IPS DF 6.9 (cell line): Measurements from ENCODE around the gene NCBP2.

ENCODE experiments used
- DNase-seq: peaks from one replicate; pipeline ENCODE4 v3.0.0-alpha.2; 2013; ENCODE audit warnings: low read depth, low spot score
- H3K27ac ChIP-seq: one replicate; pipeline ENCODE4 v1.5.1; 2013; ENCODE audit warnings: low read length, control low read depth
- H3K27me3 ChIP-seq: 2 replicates; pipeline ENCODE4 v1.6.1; 2013; ENCODE audit warnings: mild to moderate bottlenecking, low read length; ENCODE audit not compliant: control insufficient read depth, insufficient read depth
- H3K36me3 ChIP-seq: 2 replicates; pipeline ENCODE4 v1.6.1; 2013; ENCODE audit warnings: low read length; ENCODE audit not compliant: control insufficient read depth, insufficient read depth
- H3K4me1 ChIP-seq: 2 replicates; pipeline ENCODE4 v1.6.1; 2013; ENCODE audit warnings: low read length; ENCODE audit not compliant: control insufficient read depth, insufficient read depth
- H3K4me3 ChIP-seq: 2 replicates; pipeline ENCODE4 v1.5.1; 2013; ENCODE audit warnings: mild to moderate bottlenecking, low read length
- H3K9me3 ChIP-seq: 2 replicates; pipeline ENCODE4 v1.6.1; 2013; ENCODE audit warnings: low read length, inconsistent platforms; ENCODE audit not compliant: control insufficient read depth, insufficient read depth
- WGBS: extraction: QIAGEN DNeasy Blood & Tissue Kit; methylation state at CpG from one replicate; pipeline ENCODE4 v1.1.7; 2013; ENCODE audit warnings: mixed read lengths, missing lambda C conversion rate; ENCODE audit not compliant: insufficient read length, insufficient coverage; 5-methylcytosine and 5-hydroxymethylcytosine counted together

Gene NCBP2

DNA sequence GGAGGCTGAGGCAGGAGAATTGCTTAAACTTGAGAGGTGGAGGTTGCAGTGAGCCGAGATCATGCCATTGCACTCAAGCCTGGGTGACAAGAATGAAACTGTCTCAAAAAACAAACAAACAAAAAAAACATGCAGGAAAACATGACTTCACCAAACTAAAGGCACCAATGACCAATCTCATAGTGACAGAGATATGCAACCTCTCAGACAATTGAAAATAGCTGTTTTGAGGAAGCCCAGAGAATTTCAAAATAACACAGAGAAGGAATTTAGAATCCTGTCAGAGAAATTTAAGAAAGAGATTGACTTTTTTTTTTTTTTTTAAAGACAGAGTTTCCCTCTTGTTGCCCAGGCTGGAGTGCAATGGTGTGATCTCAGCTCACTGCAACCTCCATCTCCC, 26.1 kb downstream of the NCBP2 start:
- no peaks in the 10 kb centered on the region for H3K36me3 ChIP-seq
- H3K4me3 ChIP-seq: no peak overlapping the region
- DNase-seq: no peak
- no peaks in the 10 kb centered on the region for H3K27me3 ChIP-seq
- no peak overlapping the region for H3K27ac ChIP-seq
- no peaks in the 10 kb centered on the region for H3K4me1 ChIP-seq
- no CpG with 5 or more reads among the region's 1 CpG for WGBS
- no peaks in the 10 kb centered on the region for H3K9me3 ChIP-seq

DNA sequence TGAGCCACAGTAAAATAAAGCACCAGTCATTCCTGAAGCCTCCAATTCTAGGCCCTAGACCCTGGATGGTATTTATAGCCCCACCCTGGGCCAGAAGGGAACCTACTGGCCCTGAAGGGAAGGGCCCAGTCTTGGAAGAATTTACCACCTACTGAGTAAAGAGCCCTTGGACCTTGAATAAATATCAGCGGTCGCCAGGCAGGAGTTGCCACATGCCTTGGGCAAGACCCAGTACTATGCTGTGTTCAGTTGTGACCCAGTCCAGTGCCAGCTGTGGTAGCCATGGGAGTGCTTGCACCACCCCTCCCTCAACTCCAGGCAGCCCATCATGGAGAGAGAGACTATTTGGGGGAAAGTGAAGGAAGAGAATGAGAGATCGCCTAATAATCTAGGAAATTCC, 27.0 kb downstream of the NCBP2 start:
- no peak overlapping the region for H3K4me3 ChIP-seq
- no peaks in the 10 kb centered on the region for H3K4me1 ChIP-seq
- H3K36me3 ChIP-seq: no peaks in the 10 kb centered on the region
- no CpG with 5 or more reads among the region's 3 CpGs for WGBS
- DNase-seq: no peak
- no peaks in the 10 kb centered on the region for H3K9me3 ChIP-seq
- H3K27ac ChIP-seq: no peak overlapping the region
- no peaks in the 10 kb centered on the region for H3K27me3 ChIP-seq

DNA sequence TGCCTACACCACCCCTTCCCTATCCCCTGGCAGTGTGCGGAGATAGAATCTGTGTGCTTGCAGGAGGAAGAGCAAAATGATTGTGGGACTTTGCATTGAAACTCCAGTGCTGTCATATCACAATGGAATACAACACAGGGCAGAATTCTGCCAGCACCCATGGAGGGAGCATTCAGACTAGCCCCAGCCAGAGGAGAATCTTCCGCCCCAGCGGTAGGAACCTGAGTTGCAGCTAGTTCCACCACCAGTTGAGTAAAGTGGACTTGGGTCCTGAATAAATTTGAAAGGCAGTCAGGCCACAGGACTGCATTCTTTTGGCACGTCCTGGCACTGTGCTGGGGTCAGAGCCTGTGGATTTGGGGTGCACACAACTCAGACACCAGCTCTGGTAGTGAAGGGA, 27.5 kb downstream of the NCBP2 start:
- H3K4me1 ChIP-seq: no peaks in the 10 kb centered on the region
- no peak for DNase-seq
- no peaks in the 10 kb centered on the region for H3K36me3 ChIP-seq
- WGBS: no CpG with 5 or more reads among the region's 4 CpGs
- no peak overlapping the region for H3K27ac ChIP-seq
- H3K27me3 ChIP-seq: no peaks in the 10 kb centered on the region
- no peak overlapping the region for H3K4me3 ChIP-seq
- no peaks in the 10 kb centered on the region for H3K9me3 ChIP-seq

DNA sequence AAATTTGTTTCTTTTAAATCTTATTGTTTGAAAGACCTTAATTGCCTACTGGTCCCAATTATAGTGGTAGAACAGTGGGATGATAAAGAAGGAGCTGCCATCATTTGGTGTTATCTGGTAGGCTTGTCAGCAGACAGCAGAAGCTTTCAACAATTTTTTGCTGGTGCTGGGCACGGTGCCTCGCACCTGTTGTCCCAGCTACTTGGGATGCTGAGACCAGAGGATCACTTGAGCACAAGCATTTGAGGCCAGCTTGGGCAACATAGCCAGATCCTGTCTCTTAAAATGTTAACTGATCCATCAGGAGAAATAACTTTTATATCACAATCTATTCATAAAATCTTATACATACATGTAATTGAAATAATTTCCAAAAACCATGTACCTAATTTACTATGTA, 38.6 kb downstream of the NCBP2 start:
- no peak for DNase-seq
- Histone ChIP-seq H3K27ac (no peak overlapping the region), H3K9me3 (no peaks in the 10 kb centered on the region), H3K4me1 (no peaks in the 10 kb centered on the region), H3K4me3 (no peak overlapping the region), H3K36me3 (peaks cover 9% of the 10 kb centered on the region; the same call in 1 of the 2 replicates), H3K27me3 (no peaks in the 10 kb centered on the region)
- no CpG with 5 or more reads among the region's 2 CpGs for WGBS

DNA sequence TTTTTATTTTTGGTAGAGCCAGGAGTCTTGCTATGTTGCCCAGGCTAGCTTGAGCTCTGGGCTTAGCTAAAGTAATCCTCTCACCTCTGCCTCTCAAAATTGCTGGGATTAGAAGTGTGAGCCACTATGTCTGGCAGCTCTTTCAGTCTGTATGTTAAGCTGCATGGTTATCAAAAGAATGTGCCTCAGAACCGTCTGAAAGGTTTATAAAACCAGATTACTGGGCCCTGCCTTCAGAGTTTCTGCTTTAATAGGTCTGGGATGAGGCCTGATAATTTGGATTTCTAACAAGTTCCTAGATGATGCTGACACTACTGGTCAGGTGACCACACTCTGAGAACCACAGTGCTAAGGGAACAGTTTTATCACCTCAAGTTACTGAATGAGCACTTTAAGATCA, 40.0 kb downstream of the NCBP2 start:
- Histone ChIP-seq H3K27me3 (no peaks in the 10 kb centered on the region), H3K27ac (no peak overlapping the region), H3K4me1 (no peaks in the 10 kb centered on the region), H3K36me3 (peaks cover 9% of the 10 kb centered on the region; the same call in 1 of the 2 replicates), H3K4me3 (no peak overlapping the region), H3K9me3 (no peaks in the 10 kb centered on the region)
- WGBS: no CpG with 5 or more reads among the region's 1 CpG
- no peak for DNase-seq

DNA sequence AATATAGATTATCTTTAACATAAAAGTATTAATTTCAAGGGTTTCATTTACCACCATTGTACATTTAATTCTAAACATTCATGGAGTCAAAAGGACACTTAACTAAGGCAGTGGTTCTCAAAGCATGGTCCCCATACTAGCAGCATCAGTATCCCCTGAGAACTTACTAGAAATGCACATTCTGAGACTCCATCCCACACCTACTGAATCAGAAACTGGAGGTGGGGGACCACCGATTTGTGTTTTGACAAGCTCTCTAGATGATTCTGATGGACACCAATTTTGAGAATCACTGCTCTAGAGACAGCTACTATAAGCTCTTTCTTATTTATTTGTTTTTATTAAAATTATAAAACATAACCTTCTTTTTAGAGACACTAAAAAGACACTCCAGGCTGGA, 40.6 kb downstream of the NCBP2 start:
- no peak overlapping the region for H3K4me3 ChIP-seq
- H3K27ac ChIP-seq: no peak overlapping the region
- no peaks in the 10 kb centered on the region for H3K9me3 ChIP-seq
- H3K36me3 ChIP-seq: peaks cover 9% of the 10 kb centered on the region; the same call in 1 of the 2 replicates
- no peaks in the 10 kb centered on the region for H3K4me1 ChIP-seq
- WGBS: no CpG with 5 or more reads among the region's 1 CpG
- H3K27me3 ChIP-seq: no peaks in the 10 kb centered on the region
- no peak for DNase-seq

DNA sequence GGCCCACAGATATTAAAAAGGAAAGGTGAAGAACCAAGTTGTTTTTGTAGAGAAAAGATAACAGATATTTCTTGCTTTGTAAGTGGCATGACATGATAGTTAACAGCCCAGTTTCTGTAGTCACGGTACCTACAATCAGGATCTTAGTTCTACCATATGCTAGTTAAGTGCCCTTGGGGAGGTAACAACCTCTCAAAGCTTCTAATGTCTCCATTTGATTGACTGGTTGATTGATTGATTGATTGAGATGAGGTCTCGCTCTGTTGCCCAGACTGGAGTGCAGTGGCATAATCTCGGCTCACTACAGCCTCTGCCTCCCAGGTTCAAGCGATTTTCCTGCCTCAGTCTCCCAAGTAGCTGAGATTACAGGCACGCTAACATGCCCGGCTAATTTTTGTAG, 46.1 kb downstream of the NCBP2 start:
- WGBS: no CpG with 5 or more reads among the region's 6 CpGs
- Histone ChIP-seq H3K27me3 (no peaks in the 10 kb centered on the region), H3K36me3 (no peaks in the 10 kb centered on the region; the same call in 1 of the 2 replicates), H3K9me3 (no peaks in the 10 kb centered on the region), H3K27ac (no peak overlapping the region), H3K4me3 (no peak overlapping the region), H3K4me1 (no peaks in the 10 kb centered on the region; the same call in 1 of the 2 replicates)
- DNase-seq: no peak

DNA sequence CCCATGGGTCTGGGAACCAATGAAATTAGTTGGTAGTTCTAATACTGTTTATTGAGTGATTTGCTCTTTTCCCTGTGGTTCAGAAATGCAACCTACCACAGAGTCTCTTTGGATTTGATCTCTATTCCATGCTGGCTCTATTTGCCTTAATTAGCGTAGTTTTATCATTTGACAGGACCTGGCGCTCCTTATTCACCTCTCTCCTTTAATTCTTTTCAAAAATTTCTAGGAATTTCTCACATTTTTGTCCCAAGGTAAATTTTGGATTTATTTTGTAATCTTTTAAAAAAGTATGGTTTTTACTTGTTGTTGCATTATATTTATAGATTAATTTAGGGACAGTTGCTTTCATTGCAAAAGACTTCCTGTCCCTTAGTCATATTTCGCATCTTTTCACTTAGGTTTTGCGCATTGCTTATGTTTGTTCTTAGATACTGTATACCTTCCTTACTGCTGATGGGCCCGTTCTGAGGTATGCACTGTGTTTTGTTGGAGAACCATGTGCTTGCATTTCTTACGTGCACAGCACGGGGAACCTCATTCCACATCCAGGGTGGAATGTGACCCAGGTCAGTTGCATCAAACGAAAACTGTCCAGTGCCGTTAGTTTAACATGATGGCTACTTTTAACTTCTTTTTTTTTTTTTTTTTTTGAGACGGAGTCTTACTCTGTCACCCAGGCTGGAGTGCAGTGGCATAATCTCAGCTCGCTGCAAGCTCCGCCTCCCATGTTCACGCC, 47.6 kb downstream of the NCBP2 start:
- DNase-seq: no peak
- WGBS: no CpG with 5 or more reads among the region's 13 CpGs
- no peaks in the 10 kb centered on the region; the same call in 1 of the 2 replicates for H3K36me3 ChIP-seq

DNA sequence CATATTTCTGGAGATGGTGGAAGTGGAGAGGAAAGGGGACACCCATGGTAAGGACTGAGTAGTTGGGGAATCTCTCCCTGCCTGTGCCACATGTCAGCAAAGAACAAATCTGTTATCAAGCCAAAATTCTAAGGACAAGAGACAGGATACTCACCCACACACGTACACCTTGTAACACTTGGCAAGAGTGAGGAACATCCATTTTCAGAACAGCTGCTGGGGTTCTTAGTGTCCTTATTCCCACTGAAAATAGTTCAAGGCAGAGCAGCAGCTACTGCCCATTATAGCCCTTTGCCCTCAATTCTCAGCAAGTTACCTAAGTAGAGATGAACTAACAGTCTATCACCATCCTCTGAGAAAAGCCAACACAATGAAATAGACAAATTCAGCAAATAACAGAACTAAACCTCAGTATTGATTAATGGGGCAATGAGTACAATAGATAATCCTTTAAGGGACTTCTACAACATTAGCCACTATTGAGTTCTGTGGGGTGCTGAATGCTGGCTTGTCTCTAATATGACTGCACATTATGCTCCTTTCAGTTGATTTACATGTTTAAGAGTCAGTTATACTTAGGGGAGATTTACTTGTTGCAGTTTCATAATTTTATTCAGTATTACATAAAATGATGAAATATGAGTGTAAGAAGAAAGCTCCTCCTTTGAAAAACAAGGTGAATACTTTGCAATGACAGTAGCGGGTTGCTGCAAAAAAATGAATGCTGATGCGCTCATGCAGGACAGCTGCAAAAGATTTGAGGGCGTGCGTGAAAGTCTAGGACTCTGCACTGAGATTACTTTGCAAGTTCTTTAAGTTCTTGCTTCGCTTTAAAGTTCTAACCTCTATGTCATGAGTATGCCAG, 52.3 kb downstream of the NCBP2 start:
- no peaks in the 10 kb centered on the region; the same call in 1 of the 2 replicates for H3K36me3 ChIP-seq
- no peak for DNase-seq
- H3K27ac ChIP-seq: no peak overlapping the region
- no peak overlapping the region for H3K4me3 ChIP-seq
- no CpG with 5 or more reads among the region's 6 CpGs for WGBS
- no peaks in the 10 kb centered on the region for H3K9me3 ChIP-seq
- H3K4me1 ChIP-seq: no peaks in the 10 kb centered on the region; the same call in 1 of the 2 replicates
- no peaks in the 10 kb centered on the region for H3K27me3 ChIP-seq

More for the DNA sequence above, 47.6 kb downstream of the NCBP2 start:
- Histone ChIP-seq H3K27me3 (no peaks in the 10 kb centered on the region), H3K4me3 (no peak overlapping the region), H3K9me3 (no peaks in the 10 kb centered on the region), H3K4me1 (no peaks in the 10 kb centered on the region; the same call in 1 of the 2 replicates), H3K27ac (no peak overlapping the region)

DNA sequence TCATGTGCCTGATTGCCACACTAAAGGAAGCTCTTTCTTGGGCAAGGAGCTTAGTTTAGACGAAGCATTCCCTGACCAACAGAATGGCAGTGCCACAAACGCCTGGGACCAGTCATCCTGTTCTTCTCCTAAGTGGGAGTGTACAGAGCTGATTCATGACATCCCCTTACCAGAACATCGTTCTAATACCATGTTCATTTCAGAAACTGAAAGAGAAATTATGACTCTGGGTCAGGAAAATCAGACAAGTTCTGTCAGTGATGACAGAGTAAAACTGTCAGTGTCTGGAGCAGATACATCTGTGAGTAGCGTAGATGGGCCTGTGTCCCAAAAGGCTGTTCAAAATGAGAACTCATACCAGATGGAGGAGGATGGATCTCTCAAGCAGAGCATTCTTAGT, 56.2 kb downstream of the NCBP2 start:
- Histone ChIP-seq H3K27me3 (no peaks in the 10 kb centered on the region), H3K4me1 (no peaks in the 10 kb centered on the region), H3K27ac (no peak overlapping the region), H3K36me3 (no peaks in the 10 kb centered on the region), H3K9me3 (no peaks in the 10 kb centered on the region), H3K4me3 (no peak overlapping the region)
- no CpG with 5 or more reads among the region's 4 CpGs for WGBS
- no peak for DNase-seq
